Spleen (tissue), 11 donors: ENCODE measurements around the gene SSR4. TPM values are rescaled to one million over a fixed set of nuclear protein-coding genes. Genes with fewer than 3 reads are reported as not detected.
A peak's percentile ranks its signal among the peaks of the same experiment; 100 is the strongest.

Source experiments
- DNase-seq: peaks from one replicate; pipeline ENCODE4 v3.0.0-alpha.2; 2020
- H3K27ac ChIP-seq, 8 donors: fragments of 200-600 bp; sonication (generic) in 7 of 8; 1 replicate in 4 of 8; 2 replicates in 4 of 8; pipeline versions ENCODE4 v1.5.0 to v1.8.0; 2016 to 2021; ENCODE audit warnings: inconsistent platforms in 4 of 8, mild to moderate bottlenecking in 4 of 8, moderate library complexity in 1 of 8
- H3K27me3 ChIP-seq, 7 donors: fragments of 200-600 bp; sonication (generic) in 6 of 7; replicated peaks in 1 of 7; 1 replicate in 4 of 7; 2 replicates in 3 of 7; pipeline versions ENCODE4 v1.5.0 to v1.8.0; 2016 to 2021; ENCODE audit warnings: inconsistent platforms in 3 of 7, mild to moderate bottlenecking in 1 of 7
- H3K36me3 ChIP-seq, 6 donors: fragments of 200-600 bp; sonication (generic) in 5 of 6; 1 replicate in 4 of 6; 2 replicates in 2 of 6; pipeline versions ENCODE4 v1.5.0 to v1.8.0; 2016 to 2021; ENCODE audit warnings: inconsistent platforms in 2 of 6
- H3K4me1 ChIP-seq, 6 donors: fragments of 200-600 bp; sonication (generic) in 5 of 6; 1 replicate in 3 of 6; 2 replicates in 3 of 6; pipeline versions ENCODE4 v1.5.0 to v1.8.0; 2016 to 2021; ENCODE audit warnings: inconsistent platforms in 3 of 6
- H3K4me3 ChIP-seq, 8 donors: fragments of 200-600 bp; sonication (generic) in 7 of 8; 1 replicate in 4 of 8; 2 replicates in 4 of 8; pipeline versions ENCODE4 v1.5.0 to v1.8.0; 2016 to 2021; ENCODE audit warnings: inconsistent platforms in 4 of 8, mild to moderate bottlenecking in 4 of 8, moderate library complexity in 2 of 8
- H3K9me3 ChIP-seq, 8 donors: fragments of 200-600 bp; sonication (generic) in 7 of 8; 1 replicate in 4 of 8; 2 replicates in 4 of 8; pipeline versions ENCODE4 v1.5.0 to v1.8.0; 2016 to 2021; ENCODE audit warnings: inconsistent platforms in 4 of 8
- POLR2A ChIP-seq, 3 donors: fragments of 450-650 bp; IDR thresholded peaks; one replicate each; pipeline ENCODE4 v1.5.1; 2017; ENCODE audit warnings: antibody characterized with exemption in 3 of 3, mild to moderate bottlenecking in 1 of 3
- POLR2AphosphoS5 ChIP-seq, 3 donors: sonication (generic); formaldehyde crosslinking; IDR thresholded peaks; one replicate each; pipeline ENCODE4 v1.5.1; 2017; ENCODE audit warnings: antibody characterized with exemption in 3 of 3
- WGBS, 5 donors: extraction: QIAGEN DNeasy Blood & Tissue Kit in 3 of 5; methylation state at CpG; one replicate each; pipeline versions ENCODE4 v1.1.5 to v1.1.7; 2013 to 2018; 5-methylcytosine and 5-hydroxymethylcytosine counted together
- intact Hi-C: fragments of 100-400 bp; cut with DNase I; formaldehyde crosslinking; loops from one replicate; pipeline ENCODE4 v1.15.0; 2023; ENCODE audit warnings: low total_unique reads
- polyA plus RNA-seq, 3 donors: library from polyadenylated mRNA; stranded (reverse); fragments of 200-250 nt; gene quantifications; one replicate each; pipeline ENCODE4 v1.2.1, GENCODE V29; 2013
- total RNA-seq, 7 donors: library from RNA; depleted of rRNA in 3 of 7; stranded (reverse); fragments of >200 nt in 3 of 7; fragmentation: NEBNext Ultra II Directional in 4 of 7; extraction: Animal tissue kit (Norgen Biotek cat#: 25700) in 4 of 7; gene quantifications; one replicate each; pipeline versions ENCODE4 v1.1.0 to v1.2.1, GENCODE V29; 2016 to 2021
- TF ChIP-seq, protein P1 (sequence below), 11 experiments: fragments of 200-600 bp in 7 of 11; fragments of 450-650 bp in 4 of 11; sonication (generic) in 4 of 11; IDR thresholded peaks in 8 of 11; conservative IDR thresholded peaks in 3 of 11; 1 replicate in 7 of 11; 2 replicates in 4 of 11; pipeline versions ENCODE4 v1.4.0 to v1.8.0; 2016 to 2021; ENCODE audit warnings: antibody characterized with exemption in 11 of 11, inconsistent platforms in 4 of 11, mild to moderate bottlenecking in 1 of 11
- donor health status: healthy with polysubstance abuse.
- donor health status: DM: no; HTN: no; CAD: no; lungs with moderate emphysema.
- donor health status: DM: no; HTN: no; CAD: no.
- donor health status: Bipolar disorder and iron deficiency.
- donor health status: healthy.
- donor health status: DM: no; HTN: no; CAD: no.
- donor health status: DM: yes; HTN: yes; CAD: no.

SSR4 gene
- total and polyA plus RNA-seq, 10 donors: 144 to 488 (median 255) TPM

DNA sequence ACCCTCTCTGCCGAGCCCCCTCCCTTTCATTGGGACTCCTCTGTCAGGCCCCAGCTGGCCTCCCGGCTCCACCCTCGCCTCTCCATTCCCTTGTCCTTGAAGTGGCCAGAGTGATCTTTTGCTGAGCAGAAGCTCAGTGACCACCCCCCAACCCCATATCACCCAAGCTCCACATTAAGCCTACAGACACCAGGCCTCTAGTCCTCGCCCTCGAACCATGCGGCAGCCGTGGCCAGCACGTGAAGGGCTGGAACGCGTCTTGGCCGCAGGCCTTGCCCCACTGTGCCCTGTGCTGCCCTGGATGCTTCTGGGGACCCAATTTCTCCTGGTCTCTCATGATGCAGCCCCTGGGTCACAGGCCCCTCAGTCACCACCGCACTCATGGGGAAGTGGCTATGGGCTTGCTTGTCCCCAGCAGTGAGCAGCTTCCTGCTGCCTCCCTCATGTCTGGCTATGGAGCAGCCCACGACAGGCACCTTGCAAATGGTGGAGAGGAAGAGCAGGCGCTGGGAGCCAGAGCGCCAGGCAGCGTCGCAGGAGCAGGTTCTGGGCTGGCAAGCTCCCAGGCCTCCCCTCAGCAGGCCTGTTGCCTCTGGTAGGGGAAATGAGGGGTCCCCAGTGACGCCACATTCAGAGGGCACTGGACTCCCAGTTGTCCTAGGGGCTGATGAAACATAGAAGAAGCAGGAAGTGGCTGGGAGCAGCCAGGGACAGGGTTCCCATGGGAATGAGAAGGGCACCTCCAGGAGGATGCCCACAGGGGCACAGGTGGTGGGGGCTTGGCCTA lies 14.4 kb upstream of the SSR4 start:
- Histone ChIP-seq H3K4me1 (peaks cover 0 to 29% (median 10%) of the 10 kb centered on the region in 6 donors), H3K27ac (no peak overlapping the region), H3K9me3 (no peaks in the 10 kb centered on the region), H3K36me3 (peaks cover 0 to 20% (median under 1%) of the 10 kb centered on the region in 6 donors), H3K27me3 (peaks cover 0 to 46% (median 8%) of the 10 kb centered on the region in 7 donors), H3K4me3 (no peak overlapping the region)
- TF ChIP-seq POLR2AphosphoS5 (IDR thresholded peaks at IDR 0.05) (peak in 2 of 3 donors; percentile 16 to 24), POLR2A (IDR thresholded peaks at IDR 0.05) (no peak)
- TF ChIP-seq, protein P1, sequence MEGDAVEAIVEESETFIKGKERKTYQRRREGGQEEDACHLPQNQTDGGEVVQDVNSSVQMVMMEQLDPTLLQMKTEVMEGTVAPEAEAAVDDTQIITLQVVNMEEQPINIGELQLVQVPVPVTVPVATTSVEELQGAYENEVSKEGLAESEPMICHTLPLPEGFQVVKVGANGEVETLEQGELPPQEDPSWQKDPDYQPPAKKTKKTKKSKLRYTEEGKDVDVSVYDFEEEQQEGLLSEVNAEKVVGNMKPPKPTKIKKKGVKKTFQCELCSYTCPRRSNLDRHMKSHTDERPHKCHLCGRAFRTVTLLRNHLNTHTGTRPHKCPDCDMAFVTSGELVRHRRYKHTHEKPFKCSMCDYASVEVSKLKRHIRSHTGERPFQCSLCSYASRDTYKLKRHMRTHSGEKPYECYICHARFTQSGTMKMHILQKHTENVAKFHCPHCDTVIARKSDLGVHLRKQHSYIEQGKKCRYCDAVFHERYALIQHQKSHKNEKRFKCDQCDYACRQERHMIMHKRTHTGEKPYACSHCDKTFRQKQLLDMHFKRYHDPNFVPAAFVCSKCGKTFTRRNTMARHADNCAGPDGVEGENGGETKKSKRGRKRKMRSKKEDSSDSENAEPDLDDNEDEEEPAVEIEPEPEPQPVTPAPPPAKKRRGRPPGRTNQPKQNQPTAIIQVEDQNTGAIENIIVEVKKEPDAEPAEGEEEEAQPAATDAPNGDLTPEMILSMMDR (IDR thresholded peaks at IDR 0.05 in 8 of 11, conservative IDR thresholded peaks at IDR 0.05 in 3 of 11): no peak
- no peak for DNase-seq
- WGBS, 5 donors: 56 to 72% (median 70%) methylated on average over 12 to 18 of the region's 18 CpGs
- intact Hi-C loops: no loop called here

DNA sequence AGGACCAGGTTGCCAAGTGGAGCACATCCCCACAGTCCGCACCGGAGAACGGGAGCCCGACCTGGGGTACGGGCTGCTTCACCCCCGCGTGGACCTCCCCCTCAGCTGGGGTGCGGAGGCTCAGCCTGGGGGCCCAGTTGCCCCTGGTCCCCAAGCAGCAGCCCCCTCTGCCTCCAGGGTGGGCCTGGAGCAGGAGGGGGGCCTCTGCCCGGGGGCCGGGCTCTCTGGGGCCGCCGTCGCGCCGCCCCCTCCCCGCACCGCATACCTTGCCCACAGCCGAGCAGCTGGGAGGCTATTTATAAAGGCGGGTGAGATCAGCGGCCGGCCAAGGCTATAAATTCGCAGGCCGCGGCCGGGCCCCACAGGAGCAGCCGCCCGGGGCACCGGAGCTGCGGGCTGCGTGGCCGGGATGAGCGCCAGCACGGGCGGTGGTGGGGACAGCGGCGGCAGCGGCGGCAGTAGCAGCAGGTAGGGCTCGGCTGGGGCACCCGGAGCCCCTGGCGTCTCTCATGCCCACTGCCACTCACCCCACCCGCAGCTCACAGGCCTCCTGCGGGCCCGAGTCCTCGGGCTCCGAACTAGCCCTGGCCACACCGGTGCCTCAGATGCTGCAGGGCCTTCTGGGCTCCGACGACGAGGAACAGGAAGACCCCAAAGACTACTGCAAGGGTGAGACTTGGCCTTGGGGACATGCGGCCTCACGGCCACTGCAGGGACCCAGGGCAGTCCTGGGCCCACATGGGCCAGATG lies 13.6 kb upstream of the SSR4 start, which contains the start of gene SRPK3:
SRPK3 (plus strand) TSS at position 364 of the 750 bp plus-strand sequence; CDS start at position 410, 46 bp downstream.
- TF ChIP-seq, protein P1 (IDR thresholded peaks at IDR 0.05 in 8 of 11, conservative IDR thresholded peaks at IDR 0.05 in 3 of 11): no peak
- TF ChIP-seq POLR2AphosphoS5 (IDR thresholded peaks at IDR 0.05) (peak in 1 of 3 donors; percentile 24), POLR2A (IDR thresholded peaks at IDR 0.05) (no peak)
- intact Hi-C loops: no loop called here
- no peak for DNase-seq
- Histone ChIP-seq H3K27me3 (peaks cover 0 to 46% (median 8%) of the 10 kb centered on the region in 7 donors), H3K4me3 (no peak within 1 kb of the TSS), H3K4me1 (peaks cover 0 to 29% (median 10%) of the 10 kb centered on the region in 6 donors), H3K27ac (no peak within 1 kb of the TSS), H3K36me3 (peaks cover 0 to 28% (median 6%) of the 10 kb centered on the region in 6 donors), H3K9me3 (no peaks in the 10 kb centered on the region)
- WGBS, 5 donors: 29 to 62% (median 41%) methylated on average over 25 to 52 of the region's 52 CpGs; no CpG with 5 or more reads in 1 of the 5 donors

DNA sequence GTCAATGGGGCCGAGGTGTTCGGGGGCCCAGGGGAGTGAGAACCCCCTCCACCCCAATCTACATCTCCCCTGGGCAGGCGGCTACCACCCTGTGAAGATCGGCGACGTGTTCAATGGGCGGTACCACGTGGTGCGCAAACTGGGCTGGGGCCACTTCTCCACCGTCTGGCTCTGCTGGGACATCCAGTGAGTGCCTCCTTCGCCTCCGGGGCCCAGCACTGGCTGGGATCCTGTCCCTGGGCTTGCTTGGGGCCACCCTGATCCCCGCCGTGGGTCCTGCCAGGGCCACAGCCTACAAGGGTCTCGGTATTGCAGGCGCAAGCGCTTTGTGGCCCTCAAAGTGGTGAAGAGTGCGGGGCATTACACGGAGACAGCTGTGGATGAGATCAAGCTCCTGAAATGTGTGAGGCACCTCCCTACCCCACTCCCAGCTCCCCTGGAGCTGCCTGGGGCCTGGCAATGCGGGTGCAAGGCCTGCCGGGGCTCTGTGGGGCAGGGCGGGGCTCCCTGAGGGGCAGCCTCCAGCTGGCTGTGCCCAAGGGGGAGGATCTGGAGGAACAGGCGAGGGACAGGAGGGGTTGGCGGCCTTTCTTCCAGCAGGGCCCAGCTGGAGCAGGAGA lies 12.9 kb upstream of the SSR4 start:
- Histone ChIP-seq H3K27ac (no peak overlapping the region), H3K27me3 (peaks cover 0 to 46% (median 8%) of the 10 kb centered on the region in 7 donors), H3K36me3 (peaks cover 0 to 34% (median 12%) of the 10 kb centered on the region in 6 donors), H3K4me1 (peaks cover 0 to 29% (median 10%) of the 10 kb centered on the region in 6 donors), H3K4me3 (no peak overlapping the region), H3K9me3 (no peaks in the 10 kb centered on the region)
- 71 to 94% (median 82%) methylated on average over 6 to 24 of the region's 24 CpGs for WGBS, 5 donors
- intact Hi-C loops: no loop called here
- TF ChIP-seq POLR2AphosphoS5 (IDR thresholded peaks at IDR 0.05): peak in 1 of 3 donors; percentile 31
- no peak for TF ChIP-seq POLR2A (IDR thresholded peaks at IDR 0.05)
- DNase-seq: no peak

DNA sequence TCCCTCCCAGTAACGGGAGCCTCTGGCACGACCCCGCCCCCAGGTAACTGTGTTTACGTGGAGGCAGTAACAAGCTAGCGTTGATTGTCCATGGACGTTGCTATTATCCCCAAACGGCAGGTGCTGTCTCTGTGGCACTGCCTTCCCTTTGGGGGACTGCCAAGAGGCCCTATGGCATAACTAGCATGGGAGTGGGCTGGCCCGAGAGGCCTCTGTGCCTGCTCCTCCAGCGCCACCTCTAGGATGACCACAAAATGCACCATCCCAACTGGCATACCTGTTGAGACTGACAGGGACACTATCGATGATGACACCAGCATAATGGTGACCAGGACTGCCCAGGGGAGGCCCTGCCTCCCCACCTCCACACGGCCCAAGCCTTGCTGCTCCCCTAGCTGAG lies 12.2 kb upstream of the SSR4 start:
- H3K4me3 ChIP-seq: no peak overlapping the region
- peaks cover 0 to 29% (median 10%) of the 10 kb centered on the region in 6 donors for H3K4me1 ChIP-seq
- H3K9me3 ChIP-seq: no peaks in the 10 kb centered on the region
- DNase-seq: no peak
- 63 to 82% (median 73%) methylated on average over 8 to 11 of the region's 11 CpGs; no CpG with 5 or more reads in 1 of the 5 donors for WGBS, 5 donors
- H3K27ac ChIP-seq: no peak overlapping the region
- peaks cover 0 to 43% (median 8%) of the 10 kb centered on the region in 7 donors for H3K27me3 ChIP-seq
- TF ChIP-seq, protein P1 (IDR thresholded peaks at IDR 0.05 in 8 of 11, conservative IDR thresholded peaks at IDR 0.05 in 3 of 11): no peak
- TF ChIP-seq POLR2AphosphoS5 (IDR thresholded peaks at IDR 0.05) (no peak), POLR2A (IDR thresholded peaks at IDR 0.05) (no peak)
- intact Hi-C loops: no loop called here
- peaks cover 0 to 42% (median 20%) of the 10 kb centered on the region in 6 donors for H3K36me3 ChIP-seq
